HuH-7.5 (cell line): ENCODE data around the gene LSG1.

Experiments used
- DNase-seq: peaks from one replicate; pipeline ENCODE4 v3.0.0; 2011; ENCODE audit warnings: low spot score

LSG1 gene

DNA sequence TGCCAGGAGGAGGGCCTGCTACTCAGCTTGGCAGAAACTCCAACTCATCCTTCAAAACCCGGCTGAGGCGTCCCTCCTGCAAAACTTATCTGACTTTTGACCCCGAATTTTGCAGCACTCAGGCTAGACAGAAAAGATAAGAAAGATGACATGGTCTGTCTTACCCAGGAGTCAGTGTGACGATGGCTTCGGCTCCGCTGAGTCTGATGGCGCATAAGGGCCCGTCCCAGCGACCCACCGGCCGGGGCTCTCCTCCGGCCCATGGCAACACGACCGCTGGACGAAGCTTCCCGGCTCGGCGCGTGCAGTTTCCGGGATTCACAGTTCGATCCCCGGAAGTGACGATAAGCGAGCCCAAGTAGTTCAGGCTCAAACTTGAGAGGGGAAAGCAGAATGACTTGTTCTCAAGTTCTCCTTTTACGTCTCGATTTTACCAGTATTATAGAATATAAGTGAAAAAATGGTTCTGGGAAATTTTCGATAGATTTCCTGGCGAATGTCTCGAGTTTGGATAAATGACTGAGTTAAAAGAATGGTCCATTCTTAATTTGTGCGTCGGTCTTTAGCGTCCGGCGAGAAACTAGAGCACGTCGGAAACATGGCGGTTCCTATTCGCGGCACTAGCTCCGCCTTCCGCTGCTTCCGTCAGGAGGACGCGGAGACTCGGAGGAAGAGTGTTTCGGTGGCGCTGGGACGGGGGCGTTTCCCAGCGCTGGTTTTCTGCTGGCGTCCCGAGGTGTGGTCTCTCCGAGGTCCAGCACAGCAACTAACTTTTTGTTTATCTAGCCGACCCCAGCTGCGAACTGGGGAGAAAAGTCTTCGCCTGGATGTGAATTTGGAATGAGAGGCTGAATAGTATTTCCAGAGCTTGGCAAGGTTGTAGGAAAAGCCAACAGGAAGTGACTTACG, at the start of gene LSG1:
LSG1 (minus strand) TSS at position 292 of the 909 bp plus-strand sequence; CDS start at position 263, 29 bp downstream.
- peak; percentile 67 for DNase-seq

DNA sequence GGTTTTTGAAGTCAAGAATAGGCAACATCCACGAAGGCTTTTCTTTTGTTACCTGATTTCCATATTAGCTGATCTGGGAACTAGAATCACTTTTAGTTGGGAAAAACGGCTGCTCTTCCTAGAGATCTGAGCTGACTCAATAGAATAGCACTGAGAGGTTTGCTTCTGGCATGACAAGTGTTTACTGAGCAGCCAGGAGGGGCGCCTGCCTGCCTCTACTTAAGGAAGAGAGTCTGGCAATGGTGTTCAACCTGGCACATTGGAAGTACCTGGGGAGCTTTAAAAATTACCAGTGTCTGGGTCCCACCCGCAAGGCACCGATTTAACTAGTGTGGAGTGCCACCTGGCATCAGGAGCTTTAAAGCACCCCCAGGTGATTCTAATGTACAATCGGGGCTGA, 48.1 kb upstream of the LSG1 start:
- DNase-seq = no peak

DNA sequence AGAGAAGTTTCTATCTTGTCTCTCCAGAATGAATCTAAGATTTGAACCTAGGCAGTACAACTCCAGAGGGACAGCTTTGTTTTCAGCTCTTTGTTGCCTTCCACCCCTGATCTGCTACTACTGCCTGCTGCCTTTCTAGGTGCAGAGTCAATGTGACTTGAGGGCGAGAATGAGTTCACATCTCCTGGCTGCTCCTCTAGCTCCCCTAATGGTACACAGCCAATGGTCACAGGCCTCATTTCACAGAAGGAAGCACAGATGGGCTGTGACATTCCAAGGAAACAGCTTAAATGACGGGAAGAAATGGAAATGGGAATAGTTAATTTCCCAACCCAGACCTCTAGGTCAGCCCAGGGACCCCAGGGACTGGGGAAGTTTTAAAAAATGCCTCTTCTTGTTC, 46.1 kb upstream of the LSG1 start:
- DNase-seq = no peak

DNA sequence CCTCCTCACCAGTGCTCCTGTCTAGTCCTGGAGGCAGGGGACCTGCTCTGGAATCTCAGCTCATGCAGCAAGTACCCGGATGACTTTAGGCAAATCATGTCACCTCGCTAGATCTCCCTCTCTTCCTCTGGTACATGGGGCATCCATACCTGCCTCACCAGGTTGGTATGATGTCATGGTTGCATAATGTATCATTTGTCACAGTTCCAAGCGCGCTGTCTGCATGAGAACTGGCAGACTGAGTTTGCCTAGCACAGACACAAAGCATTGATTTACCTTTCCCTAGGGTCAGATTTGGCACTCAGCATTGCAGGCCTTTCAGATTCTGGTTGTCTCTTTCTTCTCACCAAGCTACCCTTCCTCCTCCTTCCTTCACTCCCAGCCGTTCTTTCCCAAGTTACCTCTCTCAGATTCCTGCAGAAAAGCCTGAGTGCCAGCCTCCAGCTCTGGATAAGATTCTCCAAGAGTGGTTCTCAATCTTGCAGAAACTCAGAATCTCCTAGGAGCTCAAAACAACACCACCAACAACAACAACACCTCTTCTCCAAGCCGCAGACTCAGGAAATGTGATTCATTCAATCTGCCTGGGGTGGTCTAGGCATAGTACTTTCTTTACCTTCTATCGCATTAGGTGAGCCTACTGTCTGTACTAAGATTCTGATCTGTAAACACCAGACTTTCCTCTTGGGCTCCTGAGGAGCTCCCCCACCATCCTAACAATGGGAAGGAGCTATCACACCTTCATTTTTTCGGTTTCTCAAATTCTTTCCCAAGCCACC, 43.2 kb upstream of the LSG1 start:
- DNase-seq = no peak

DNA sequence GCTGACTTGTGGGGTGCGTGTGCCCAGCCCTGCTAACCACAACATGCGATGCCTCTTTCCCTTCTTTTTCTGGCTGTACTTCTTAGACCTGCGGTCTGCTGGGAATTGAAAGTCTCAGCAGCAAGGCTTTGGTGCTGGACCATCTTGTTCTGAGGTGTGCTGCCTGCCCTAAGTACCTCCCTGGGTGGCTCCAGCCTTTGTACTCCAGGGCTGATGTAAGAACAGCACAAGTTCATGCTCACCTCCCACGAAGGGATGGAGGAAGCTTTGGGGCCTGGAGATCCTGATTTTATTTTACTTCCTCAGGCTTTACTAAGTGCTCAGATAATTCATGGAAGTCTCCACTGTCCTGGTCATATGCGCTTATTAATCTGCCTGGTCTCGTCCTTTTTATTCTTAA, 42.6 kb upstream of the LSG1 start:
- no peak for DNase-seq

DNA sequence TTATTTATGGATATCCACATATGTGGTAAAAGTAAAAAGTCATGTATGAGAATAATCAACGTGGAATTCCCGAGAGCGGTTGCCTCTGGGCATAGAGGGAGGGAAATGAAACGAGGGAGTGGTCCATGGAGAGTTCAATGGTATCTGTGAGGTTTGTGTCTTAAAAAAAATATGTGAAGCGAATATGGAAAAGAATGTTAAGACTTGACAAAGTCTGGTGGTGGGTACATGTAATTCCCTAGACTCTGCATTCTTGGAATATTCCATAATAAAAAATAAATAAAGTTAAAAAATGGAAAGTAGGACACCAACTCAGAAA, 42.1 kb upstream of the LSG1 start:
- no peak for DNase-seq

DNA sequence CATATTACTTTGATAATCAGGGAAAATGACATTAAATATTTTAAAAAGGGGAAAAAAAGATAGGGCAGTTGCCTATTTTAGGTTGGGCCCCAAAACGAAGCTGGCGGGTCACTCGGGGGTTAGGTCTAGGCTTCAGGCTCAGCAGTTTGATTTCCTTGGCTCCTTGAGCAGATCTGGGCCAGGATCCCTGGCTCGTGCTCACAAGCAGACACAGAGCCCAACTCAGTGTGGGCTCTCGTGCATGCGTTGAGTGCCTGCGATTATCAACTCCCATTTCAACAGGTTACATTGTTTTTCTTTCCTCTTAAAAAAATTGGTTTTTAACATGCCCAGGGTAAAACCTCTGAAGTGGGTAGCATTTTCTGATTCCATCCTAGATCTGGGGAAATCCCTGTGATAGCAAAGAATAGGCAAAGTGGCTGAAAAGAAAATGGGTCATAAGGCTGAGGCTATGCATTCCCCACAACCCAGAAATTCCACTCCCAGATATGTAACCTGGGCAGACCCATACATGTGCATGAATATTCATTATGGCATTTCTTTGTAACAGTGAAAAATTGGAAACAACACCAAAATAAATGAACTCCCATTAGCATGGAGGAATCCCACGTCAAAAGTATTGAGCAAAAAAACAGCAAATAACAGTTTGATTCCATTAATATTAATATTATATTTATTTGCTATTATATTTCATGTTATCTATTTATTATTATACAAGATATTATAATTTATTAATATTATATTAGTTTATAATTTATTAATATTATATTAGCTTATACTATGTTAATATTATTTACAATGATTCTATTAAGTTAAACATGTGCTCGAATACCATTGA, 41.5 kb upstream of the LSG1 start:
- no peak for DNase-seq

DNA sequence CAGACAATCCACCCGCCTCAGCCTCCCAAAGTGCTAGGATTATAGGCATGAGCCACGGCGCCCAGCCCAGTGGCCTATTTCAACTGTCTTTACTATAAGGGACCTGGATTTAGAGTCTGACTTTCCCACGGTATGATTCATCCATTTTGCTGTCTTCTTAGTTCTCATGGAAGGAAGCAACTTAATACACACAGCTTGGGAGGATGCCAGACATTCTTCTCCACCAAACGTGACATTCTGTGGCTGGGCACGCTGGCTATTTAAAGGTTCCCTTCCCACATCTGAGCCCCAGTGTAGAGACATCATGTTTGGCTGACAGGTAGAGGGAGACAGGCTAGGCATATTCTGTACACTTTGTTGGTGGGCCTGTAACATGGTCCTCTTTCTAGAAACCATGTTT, 39.9 kb upstream of the LSG1 start:
- no peak for DNase-seq

DNA sequence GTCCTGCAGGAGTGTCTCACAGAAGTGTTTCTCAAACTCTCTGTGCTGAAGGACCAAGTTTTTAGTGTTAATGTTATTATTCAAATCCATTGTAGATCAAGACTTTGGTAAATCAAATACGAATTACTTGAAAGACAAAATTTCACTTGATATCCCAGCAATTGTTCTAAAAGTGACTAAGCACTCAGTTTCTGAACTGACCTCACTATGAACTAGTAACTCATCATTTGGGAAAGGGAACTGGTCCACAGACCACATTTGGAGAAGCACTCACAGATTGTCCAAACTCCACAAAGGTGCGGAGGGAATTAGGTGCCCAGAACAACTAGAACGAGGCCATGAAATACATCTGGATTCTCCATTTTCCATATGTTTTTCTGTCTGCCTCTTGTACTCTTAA, 39.3 kb upstream of the LSG1 start:
- no peak for DNase-seq

DNA sequence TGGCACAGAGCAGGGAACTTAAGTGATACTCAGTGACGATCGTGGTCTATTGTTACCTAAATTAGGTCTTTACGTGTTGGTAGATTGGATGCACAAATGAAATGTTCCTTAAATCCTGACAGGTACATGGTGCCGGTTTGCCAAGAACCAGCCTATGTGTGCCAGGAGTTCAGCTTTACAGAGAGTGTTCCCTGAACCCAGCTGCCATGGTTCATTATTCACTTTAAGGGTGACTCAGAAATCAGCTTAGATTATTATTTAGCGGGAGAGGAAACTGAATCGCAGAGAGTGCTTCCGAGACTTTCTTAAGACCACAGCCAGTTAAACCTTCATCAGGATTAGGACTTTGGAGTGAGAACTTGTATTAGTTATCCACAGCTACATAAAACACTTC, 35.2 kb upstream of the LSG1 start:
- no peak for DNase-seq

DNA sequence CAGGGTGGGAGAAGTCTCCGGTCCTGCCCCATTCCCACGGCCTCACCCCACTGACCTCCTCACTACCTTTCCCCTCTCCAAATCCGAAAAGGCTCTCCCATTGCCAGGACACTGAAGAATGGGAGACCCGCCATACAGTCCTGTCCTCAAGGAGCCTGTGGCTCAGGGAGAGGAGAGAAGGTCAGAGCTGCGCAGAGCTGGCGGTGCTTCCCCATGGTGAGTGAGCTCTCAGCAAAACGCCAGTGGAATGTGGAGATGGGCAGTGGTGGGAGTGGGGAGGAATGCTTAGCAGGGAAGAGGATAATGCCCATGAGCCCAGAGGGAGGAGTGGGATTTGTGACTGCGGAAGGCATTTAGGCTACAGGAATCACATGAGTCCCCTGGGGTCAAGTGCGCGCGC, 33.8 kb upstream of the LSG1 start:
- DNase-seq = no peak

DNA sequence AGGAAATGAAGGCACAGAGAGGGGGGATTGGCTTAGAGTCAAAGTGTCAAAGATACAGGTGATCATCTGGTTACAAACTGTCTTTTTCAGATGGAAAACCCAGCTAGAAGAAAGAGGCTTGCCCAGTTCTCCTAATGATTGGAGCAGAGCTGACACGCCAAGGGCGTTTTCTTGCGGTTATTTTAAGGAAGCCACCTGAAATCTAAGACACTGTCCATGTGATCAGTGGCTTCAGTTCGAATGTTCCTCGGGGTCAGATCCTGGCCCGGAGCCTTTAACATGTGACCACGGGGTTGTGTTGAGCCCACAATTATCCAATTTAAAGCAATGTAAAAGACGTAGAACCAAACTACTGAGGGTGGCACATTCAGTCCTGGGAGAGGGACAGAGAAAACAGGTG, 33.2 kb upstream of the LSG1 start:
- DNase-seq = no peak

DNA sequence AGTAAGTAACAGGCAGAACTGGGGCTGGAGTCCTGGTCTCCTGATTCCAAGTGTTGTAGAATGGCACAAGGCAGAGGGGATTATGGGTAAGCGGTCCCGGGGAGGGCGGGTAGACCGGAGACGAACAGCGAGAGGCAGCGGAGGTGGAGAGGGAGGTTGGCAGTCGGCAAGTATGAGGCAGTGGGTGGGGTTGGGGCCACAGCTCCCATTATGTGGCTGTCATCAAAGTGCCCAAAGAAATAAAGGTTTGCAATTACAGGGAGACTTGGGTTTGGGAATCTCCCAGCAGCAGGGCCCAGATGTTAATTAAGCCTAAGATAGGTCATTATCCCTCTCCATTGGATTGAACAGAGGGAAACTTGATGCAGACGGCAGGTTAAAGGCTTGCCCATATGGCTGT, 30.6 kb upstream of the LSG1 start:
- no peak for DNase-seq

DNA sequence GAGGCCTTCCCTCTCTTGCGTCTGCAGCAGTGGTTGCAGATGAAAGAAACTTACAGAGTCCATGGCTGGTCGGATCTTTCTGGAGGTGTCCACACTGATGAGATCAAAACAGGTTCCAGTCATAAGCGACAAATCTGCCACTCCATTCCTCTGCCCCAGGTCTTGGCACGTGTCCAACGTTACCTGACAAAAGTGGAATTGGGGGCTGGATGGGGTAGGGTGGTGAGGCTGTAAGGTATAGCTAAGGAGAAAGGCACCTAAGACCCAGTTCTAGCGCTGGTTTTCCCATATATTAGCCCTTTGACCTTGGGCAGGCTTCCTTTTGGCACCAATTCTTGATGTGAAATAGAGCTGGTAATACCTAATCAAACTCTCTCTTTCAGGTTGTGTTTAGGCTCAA, 24.7 kb upstream of the LSG1 start:
- DNase-seq = no peak

DNA sequence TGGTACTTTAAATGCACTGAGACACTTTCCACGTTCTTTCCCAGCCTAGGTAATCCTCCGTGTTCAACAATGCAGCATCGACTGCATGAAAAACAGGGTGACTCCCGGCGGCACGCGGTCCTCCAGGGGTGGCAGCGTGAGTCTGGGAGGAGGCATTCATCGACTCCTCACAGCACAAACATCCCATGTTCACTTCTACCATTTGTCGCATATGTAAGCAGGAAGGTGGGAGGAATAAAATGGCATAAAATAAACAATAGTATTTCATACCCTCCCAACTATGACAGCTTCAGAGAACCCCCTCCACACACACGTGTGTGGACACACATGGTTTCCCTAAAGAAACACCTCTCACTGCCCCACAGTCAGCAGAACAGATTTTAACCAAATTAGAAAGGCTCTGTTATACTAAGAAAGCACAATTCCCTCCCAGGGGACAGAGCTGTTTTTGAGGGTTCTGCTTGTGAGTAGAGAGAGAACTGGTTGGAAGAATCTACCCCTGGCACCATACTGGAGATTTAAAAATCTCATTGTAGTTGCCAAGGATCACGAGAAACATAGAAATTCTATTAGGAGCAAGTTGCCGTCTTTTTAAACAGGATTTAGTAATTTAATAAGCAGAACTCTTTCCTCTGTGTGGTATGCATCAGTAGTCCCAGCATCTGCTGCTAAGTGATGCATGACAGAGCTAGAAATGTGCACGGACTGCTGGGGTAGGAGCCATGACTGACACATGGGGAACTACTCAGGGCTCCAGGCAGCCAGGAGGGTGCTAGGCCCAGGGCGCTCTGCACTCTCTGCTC, 19.7 kb upstream of the LSG1 start:
- no peak for DNase-seq

DNA sequence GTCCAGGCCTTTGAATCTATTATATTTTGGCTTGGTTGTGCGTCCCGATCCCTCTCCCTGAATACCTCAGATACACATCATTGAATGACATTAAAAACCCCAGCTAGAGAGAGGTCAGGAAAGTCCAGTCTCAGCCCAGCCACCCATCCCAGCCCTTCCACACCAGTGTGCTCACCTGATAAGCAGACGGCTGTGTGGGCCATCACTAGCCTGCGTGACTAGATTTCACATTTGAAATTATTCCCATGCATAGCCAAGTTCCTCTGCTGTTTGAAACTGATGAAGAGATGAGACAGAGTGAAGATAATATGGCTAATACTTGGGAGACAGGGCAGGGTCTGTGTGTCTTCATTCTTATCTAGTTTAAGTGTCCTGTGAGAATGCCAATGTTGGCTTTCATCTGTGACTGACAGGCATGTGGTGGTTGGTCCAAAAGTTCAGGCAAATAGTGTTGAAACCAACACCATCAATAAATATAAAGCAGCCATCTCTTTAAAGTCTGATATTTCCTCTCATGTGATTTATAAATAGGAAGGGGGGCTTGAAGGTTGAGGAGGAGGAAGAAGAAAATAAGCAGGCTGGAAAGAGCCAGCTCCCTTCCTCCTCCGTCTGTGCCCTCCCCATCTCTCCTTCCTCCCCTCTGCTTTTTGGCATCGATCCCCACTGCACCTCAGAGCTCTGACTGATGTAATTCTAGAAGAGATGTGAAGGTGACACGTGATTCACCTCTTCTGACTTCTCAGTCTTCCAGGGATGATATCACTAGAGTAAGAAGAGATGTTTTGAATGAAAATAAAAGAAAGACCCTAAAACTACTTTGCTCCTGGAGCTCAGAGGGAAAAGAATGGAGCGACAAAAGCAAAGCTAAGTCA, 18.7 kb upstream of the LSG1 start:
- no peak for DNase-seq

DNA sequence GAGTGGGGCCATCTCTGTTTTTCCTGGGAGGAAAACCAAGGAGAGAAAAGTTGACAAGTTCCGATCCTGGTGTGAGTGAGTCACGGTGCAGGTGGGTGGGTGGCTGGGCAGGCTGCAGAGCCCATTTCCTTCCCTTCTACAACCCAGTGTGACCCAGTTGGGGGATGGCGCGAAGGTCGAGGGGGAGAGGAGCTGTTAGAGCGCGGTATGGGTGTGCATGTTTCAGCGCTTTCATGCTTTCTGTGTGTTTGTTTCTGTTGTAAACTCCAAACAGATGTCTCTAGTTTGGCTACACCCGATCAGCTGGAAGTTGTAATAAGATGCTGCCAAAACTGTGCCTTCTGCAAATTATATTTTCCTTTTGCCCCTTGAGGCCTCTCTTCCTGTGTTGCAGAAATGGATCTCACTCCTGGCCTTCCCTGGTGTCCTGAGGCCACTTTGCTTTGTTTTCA, 17.5 kb upstream of the LSG1 start:
- DNase-seq = no peak

DNA sequence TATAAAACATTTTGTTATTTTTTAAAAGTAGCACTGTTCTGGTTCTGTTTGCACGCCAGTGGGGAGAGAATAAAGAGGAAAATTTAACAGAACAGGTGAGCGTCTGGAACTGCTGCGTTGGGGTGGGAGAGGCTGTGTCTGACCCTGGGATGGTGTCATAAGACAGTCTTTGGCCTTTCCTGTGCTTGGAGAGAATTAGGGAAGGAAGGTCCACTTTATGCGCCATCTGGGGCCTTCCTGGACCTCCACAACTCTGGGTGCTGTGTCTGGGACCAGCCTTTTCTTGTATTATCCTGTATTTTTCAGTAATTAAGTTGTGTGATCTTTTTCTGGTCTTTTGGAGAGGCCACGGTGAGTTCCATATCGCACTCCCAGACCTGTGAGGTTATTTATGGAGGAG, 17.0 kb upstream of the LSG1 start:
- DNase-seq = no peak

DNA sequence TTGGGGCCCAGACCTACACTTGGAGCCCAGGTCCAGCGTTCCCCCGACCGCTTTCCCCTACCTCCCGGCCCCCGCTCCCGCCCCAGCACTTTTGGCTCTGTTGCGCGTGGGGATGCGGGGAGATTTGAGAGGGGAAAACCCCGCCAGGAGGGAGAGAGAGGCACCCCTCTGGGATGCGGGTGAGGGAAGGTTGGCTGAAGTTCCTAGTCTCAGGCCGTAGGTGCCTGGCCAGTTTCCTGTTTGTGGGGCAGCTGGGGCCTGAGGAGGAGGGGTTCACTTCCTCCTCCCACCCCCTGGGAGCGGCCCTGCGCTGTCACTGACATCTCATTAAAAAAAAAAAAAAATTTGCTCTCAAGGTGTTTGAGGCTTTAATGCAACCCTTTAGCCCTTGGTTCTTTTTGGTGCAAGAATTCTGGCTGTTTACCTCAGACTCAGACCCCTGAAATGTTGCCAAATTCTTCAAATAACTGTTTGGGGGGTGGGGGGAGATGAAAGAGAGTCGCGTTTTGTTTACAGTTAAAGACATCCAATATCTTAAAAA, 16.3 kb upstream of the LSG1 start:
- DNase-seq = no peak

DNA sequence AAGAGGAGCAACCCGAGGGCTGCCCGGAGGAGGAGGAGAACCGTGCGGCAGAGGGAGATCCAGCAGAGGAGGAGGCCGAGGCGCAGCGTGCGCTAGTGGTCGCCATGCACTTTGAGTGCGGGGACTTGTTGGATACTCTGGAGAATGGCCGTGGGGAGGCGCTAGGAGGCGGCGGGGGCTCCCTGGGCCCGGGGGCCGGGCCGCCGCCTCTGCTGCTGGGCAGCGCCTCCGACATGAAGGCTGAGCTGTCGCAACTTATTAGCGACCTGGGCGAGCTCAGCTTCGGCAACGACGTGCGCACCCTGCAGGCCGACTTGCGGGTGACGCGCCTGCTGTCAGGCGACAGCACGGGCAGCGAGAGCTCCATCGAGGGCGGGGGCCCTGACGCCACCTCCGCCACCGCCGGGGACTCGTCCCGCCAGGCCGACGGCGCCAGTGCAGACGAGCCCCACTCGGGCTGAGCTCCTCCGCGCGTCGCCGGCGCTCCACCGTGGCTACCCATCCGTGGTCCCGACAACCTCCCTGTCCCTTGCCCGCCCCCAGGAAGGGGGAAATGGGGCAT, 15.7 kb upstream of the LSG1 start:
- DNase-seq = no peak
